Measurements from ENCODE around the gene MIPOL1.

GRCh38 chr14:37436519-37436918, 238.8 kb downstream of the MIPOL1 start:
- TF ChIP-seq, protein P1, sequence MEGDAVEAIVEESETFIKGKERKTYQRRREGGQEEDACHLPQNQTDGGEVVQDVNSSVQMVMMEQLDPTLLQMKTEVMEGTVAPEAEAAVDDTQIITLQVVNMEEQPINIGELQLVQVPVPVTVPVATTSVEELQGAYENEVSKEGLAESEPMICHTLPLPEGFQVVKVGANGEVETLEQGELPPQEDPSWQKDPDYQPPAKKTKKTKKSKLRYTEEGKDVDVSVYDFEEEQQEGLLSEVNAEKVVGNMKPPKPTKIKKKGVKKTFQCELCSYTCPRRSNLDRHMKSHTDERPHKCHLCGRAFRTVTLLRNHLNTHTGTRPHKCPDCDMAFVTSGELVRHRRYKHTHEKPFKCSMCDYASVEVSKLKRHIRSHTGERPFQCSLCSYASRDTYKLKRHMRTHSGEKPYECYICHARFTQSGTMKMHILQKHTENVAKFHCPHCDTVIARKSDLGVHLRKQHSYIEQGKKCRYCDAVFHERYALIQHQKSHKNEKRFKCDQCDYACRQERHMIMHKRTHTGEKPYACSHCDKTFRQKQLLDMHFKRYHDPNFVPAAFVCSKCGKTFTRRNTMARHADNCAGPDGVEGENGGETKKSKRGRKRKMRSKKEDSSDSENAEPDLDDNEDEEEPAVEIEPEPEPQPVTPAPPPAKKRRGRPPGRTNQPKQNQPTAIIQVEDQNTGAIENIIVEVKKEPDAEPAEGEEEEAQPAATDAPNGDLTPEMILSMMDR (IDR thresholded peaks at IDR 0.05), result no peak
- TF ChIP-seq POLR2AphosphoS5 (IDR thresholded peaks at IDR 0.05) (no peak), POLR2A (IDR thresholded peaks at IDR 0.05) (no peak)
